Measurements from ENCODE around the gene ANKRD23.

Gene ANKRD23

DNA sequence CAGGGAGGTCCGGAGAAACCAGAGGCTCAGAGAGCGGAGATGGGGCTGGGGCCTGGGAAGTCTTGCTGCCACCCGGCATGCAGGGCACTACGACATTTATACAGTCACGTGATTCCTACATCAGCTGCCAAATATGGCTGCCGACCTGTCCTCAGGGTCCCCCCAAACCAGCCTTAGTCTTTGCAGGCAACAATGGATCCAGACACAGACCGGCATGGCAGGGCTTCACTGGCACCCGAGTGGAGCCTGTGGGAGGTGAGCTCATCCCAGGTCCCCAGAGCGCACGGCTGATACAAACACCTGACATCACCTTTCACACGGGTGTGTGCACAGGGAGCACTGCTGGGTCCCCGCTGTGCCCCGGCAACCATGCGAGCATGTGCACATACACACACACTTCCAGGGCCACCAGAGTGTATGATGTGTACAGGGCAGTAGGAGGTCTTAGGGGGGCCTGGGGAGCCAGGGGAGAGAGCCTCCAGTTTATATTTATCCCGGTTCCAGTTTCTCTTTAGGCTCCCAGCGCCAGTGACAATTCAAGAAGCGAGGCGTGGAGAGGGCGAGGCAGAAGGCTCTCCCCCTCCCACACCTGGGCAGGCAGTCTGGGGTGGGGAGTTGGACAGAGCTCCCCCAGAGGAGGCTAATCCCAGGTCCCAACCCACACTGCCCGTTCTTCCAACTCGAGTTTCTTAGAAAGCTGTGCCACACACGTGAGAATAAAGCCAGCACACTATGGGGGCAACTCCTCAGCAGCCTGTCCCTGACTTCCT lies 23.4 kb upstream of the ANKRD23 start:
- peak overlapping the region; percentile 63 for H3K4me3 ChIP-seq (replicated peaks; ENCODE audit: low read depth, low read length)
- TF ChIP-seq, protein P1, sequence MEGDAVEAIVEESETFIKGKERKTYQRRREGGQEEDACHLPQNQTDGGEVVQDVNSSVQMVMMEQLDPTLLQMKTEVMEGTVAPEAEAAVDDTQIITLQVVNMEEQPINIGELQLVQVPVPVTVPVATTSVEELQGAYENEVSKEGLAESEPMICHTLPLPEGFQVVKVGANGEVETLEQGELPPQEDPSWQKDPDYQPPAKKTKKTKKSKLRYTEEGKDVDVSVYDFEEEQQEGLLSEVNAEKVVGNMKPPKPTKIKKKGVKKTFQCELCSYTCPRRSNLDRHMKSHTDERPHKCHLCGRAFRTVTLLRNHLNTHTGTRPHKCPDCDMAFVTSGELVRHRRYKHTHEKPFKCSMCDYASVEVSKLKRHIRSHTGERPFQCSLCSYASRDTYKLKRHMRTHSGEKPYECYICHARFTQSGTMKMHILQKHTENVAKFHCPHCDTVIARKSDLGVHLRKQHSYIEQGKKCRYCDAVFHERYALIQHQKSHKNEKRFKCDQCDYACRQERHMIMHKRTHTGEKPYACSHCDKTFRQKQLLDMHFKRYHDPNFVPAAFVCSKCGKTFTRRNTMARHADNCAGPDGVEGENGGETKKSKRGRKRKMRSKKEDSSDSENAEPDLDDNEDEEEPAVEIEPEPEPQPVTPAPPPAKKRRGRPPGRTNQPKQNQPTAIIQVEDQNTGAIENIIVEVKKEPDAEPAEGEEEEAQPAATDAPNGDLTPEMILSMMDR (IDR thresholded peaks at IDR 0.05; ENCODE audit: insufficient read depth, low read length, poor library complexity, severe bottlenecking), result no peak
- H3K27me3 ChIP-seq (replicated peaks; ENCODE audit: control insufficient read depth, insufficient read depth, low read length), result no peaks in the 10 kb centered on the region
- DNase-seq (ENCODE audit: extremely low read depth, insufficient read length), result no peak
- H3K36me3 ChIP-seq (ENCODE audit: control insufficient read depth, insufficient read depth, low read length), result peaks cover 18% of the 10 kb centered on the region

DNA sequence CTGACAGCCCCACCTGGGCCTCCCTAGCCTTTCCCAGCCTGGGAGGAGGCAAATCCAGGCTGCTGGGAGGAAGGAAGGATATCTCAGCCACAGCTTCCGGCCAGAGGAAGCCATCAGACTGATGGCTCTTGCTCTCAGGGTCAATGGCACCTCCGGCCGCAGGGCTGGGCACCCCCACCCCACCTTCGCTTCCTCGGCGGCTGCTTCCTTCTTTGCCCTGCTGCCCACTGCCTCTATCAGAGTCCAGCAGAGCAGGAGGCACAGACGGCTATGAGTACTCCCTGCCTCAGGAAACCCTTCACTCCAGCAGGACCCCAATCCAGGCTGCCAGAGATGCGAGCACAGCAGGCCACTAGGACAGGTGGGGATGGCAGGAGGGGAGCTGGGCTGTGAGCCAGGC lies 22.8 kb upstream of the ANKRD23 start:
- Histone ChIP-seq H3K27me3 (replicated peaks; ENCODE audit: control insufficient read depth, insufficient read depth, low read length) (no peaks in the 10 kb centered on the region), H3K36me3 (ENCODE audit: control insufficient read depth, insufficient read depth, low read length) (peaks cover 19% of the 10 kb centered on the region), H3K4me3 (replicated peaks; ENCODE audit: low read depth, low read length) (no peak overlapping the region; the same call in 1 of the 2 replicates)
- TF ChIP-seq, protein P1 (IDR thresholded peaks at IDR 0.05; ENCODE audit: insufficient read depth, low read length, poor library complexity, severe bottlenecking), result no peak
- DNase-seq (ENCODE audit: extremely low read depth, insufficient read length), result no peak

DNA sequence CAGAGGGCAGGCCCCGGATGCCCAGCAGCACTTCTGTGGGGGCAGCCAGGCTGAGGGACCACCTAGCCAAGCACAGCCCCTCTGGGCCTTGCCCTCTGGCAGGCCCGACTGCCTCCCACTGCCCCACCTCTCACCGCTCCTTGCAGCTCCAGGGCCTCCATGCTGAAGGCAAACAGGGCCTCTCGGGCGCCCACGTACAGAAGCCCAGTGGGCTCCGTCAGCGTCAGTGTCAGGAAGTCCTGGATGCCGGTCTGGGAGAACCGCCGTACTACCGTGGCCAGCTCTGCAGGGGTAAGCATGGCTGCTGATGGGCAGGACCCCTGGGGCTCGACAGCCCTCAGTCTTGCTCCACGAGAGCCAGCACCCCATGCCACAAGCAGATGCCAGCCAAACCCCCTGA lies 22.3 kb upstream of the ANKRD23 start:
- no peaks in the 10 kb centered on the region for H3K27me3 ChIP-seq (replicated peaks; ENCODE audit: control insufficient read depth, insufficient read depth, low read length)
- no peak overlapping the region for H3K4me3 ChIP-seq (replicated peaks; ENCODE audit: low read depth, low read length)
- no peak for DNase-seq (ENCODE audit: extremely low read depth, insufficient read length)
- TF ChIP-seq, protein P1 (IDR thresholded peaks at IDR 0.05; ENCODE audit: insufficient read depth, low read length, poor library complexity, severe bottlenecking), result no peak
- H3K36me3 ChIP-seq (ENCODE audit: control insufficient read depth, insufficient read depth, low read length), result peaks cover 20% of the 10 kb centered on the region

DNA sequence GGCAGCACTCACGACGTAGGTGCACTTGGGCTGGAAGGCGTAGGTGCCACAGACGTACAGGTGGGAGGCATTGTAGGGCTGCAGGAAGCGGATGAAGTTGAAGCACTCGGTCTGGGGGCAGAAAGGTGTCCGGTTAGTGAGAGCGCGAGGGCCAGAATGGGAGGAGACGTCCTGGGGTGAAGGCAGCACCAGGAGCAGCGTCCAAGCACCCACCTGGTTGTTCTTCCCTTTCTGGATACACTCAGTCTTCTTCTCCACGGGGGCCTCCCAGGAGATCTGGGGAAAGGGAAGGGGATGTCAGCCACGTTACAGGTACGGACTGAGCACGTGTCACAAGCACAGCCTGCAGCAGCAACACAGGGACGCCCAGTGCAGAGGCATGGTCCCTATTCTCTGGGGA lies 21.8 kb upstream of the ANKRD23 start:
- TF ChIP-seq, protein P1 (IDR thresholded peaks at IDR 0.05; ENCODE audit: insufficient read depth, low read length, poor library complexity, severe bottlenecking), result no peak
- no peaks in the 10 kb centered on the region for H3K27me3 ChIP-seq (replicated peaks; ENCODE audit: control insufficient read depth, insufficient read depth, low read length)

DNA sequence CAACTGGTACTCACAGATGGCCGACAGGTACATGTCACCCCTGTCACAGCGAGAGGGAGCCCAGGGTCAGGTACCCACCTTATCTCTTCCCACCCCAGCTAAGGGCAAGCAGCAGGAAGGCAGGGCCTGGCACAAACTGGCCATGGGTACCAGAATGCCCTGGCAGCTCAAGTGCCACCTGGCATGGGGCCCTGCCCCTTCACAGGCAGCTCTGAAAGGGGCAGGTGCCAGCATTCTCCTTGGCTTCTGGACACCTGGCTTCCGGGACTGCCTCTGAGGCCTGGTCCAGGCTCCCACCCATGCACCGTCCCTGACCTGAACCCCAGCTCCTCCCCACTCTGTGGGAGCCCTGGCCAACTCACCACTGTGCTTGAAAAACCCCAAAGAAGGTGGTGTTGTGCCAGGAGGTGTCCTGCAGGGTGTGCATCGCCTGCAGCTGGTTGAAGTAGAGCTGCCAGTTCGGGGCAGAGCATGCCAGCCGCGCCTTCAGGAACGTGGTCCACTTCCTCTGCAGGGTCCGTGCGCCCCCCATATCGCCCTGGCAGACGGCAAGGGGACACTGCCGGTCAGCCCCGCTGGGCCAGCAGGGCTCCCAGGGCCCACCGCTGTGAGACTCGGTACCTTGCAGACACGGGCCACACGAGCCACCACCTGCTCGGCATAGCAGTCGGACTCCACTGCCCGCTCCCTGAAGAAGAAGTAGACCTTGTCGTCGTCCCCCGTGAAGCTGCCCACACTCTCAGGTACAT lies 20.7 kb upstream of the ANKRD23 start:
- no peak overlapping the region for H3K4me3 ChIP-seq (replicated peaks; ENCODE audit: low read depth, low read length)
- peaks cover 23% of the 10 kb centered on the region for H3K36me3 ChIP-seq (ENCODE audit: control insufficient read depth, insufficient read depth, low read length)
- TF ChIP-seq, protein P1 (IDR thresholded peaks at IDR 0.05; ENCODE audit: insufficient read depth, low read length, poor library complexity, severe bottlenecking), result no peak

More for the DNA sequence above, 21.8 kb upstream of the ANKRD23 start:
- Histone ChIP-seq H3K36me3 (ENCODE audit: control insufficient read depth, insufficient read depth, low read length) (peaks cover 20% of the 10 kb centered on the region), H3K4me3 (replicated peaks; ENCODE audit: low read depth, low read length) (no peak overlapping the region)
- DNase-seq (ENCODE audit: extremely low read depth, insufficient read length), result no peak

More for the DNA sequence above, 20.7 kb upstream of the ANKRD23 start:
- no peak for DNase-seq (ENCODE audit: extremely low read depth, insufficient read length)
- H3K27me3 ChIP-seq (replicated peaks; ENCODE audit: control insufficient read depth, insufficient read depth, low read length), result no peaks in the 10 kb centered on the region
